K562 (cell line): Measurements from ENCODE around the gene SLC13A3. TPM values are rescaled to one million over a fixed set of nuclear protein-coding genes. Genes with fewer than 3 reads are reported as not detected.

Experiments used
- ATAC-seq: fragments of 200-7000 bp; cut with Tn5 transposase; 3 replicates; pipeline ENCODE4 v1.9.1; 2020; ENCODE audit warnings: moderate library complexity
- BruUV-seq: library from RNA; stranded (reverse); fragments of 400-500 nt; replicated peaks from 2 replicates; lab custom pipeline; 2021; lab: Mats Ljungman, UMichigan
- CTCF ChIA-PET: fragments of 300-600 bp; formaldehyde crosslinking; extraction: SDS; loops from one replicate; lab custom pipeline; 2021; ENCODE audit warnings: low intra/inter-chr PET ratio; lab: Yijun Ruan, JAX
- POLR2A ChIA-PET: fragments of 300-600, 350-650 bp; sonication (Branson Sonifier 250); formaldehyde crosslinking; extraction: SDS; loops from one replicate; lab custom pipeline; 2021; ENCODE audit warnings: antibody characterized with exemption, inconsistent platforms; lab: Yijun Ruan, JAX
- DNase-seq, 4 experiments: peaks; one replicate each; pipeline versions ENCODE4 v3.0.0 to v3.0.0-alpha.2; 2011 to 2018; ENCODE audit warnings: low spot score in 3 of 4, mixed read lengths in 3 of 4; ENCODE audit errors: extremely low read depth in 1 of 4
- FAIRE-seq: peaks from 2 replicates; lab custom pipeline; 2011; peaks lifted over from hg19 to GRCh38; lab: Jason Lieb, UNC
- H2AFZ ChIP-seq: 2 replicates; pipeline ENCODE4 v1.6.0; 2011; ENCODE audit warnings: low read depth, low read length, control low read depth, inconsistent platforms
- H3K27ac ChIP-seq: fragments of 200-600 bp; 3 replicates; pipeline ENCODE4 v1.8.0; 2011; ENCODE audit warnings: low read depth, mild to moderate bottlenecking, control low read depth, inconsistent platforms, low read length, moderate library complexity, mixed read lengths; ENCODE audit errors: extremely low read depth
- H3K27me3 ChIP-seq, 2 experiments: fragments of 300-600 bp in 1 of 2; 2 replicates in 1 of 2; 3 replicates in 1 of 2; pipeline versions ENCODE4 v1.6.0 to v1.8.0; 2011; ENCODE audit warnings: inconsistent platforms in 2 of 2, low read length in 2 of 2, mild to moderate bottlenecking in 1 of 2, mixed read lengths in 1 of 2, moderate library complexity in 1 of 2; ENCODE audit not compliant: control insufficient read depth in 2 of 2, insufficient read depth in 2 of 2
- H3K36me3 ChIP-seq: fragments of 300-600 bp; 3 replicates; pipeline ENCODE4 v1.8.0; 2011; ENCODE audit warnings: mild to moderate bottlenecking, low read length, inconsistent platforms; ENCODE audit not compliant: control insufficient read depth, insufficient read depth
- H3K4me1 ChIP-seq, 2 experiments: fragments of 200-600 bp in 1 of 2; replicated peaks in 1 of 2; 2 replicates in 1 of 2; 3 replicates in 1 of 2; pipeline versions ENCODE4 v1.5.1 to v1.8.0; 2011; ENCODE audit warnings: inconsistent platforms in 2 of 2, low read length in 2 of 2, mild to moderate bottlenecking in 1 of 2, mixed read lengths in 1 of 2, moderate library complexity in 1 of 2; ENCODE audit not compliant: control insufficient read depth in 2 of 2, insufficient read depth in 2 of 2
- H3K4me2 ChIP-seq: 2 replicates; pipeline ENCODE4 v1.6.1; 2011; ENCODE audit warnings: low read length, control low read depth, inconsistent platforms, mixed read lengths; ENCODE audit not compliant: insufficient read depth
- H3K4me3 ChIP-seq: fragments of 200-600 bp; sonication (generic), shearing (Covaris generic); 2 replicates; pipeline ENCODE4 v1.5.1; 2016; ENCODE audit warnings: control low read depth, inconsistent platforms
- H3K79me2 ChIP-seq: fragments of 200-600 bp; 3 replicates; pipeline ENCODE4 v1.8.0; 2011; ENCODE audit warnings: low read length, inconsistent platforms; ENCODE audit not compliant: control insufficient read depth, insufficient read depth
- H3K9ac ChIP-seq, 2 experiments: 2 replicates each; pipeline versions ENCODE4 v1.6.0 to v1.6.1; 2011; ENCODE audit warnings: low read depth in 2 of 2, low read length in 2 of 2, control low read depth in 1 of 2, inconsistent platforms in 1 of 2, mild to moderate bottlenecking in 1 of 2, mixed read lengths in 1 of 2; ENCODE audit not compliant: insufficient read depth in 1 of 2
- H3K9me1 ChIP-seq: one replicate; pipeline ENCODE4 v1.6.0; 2011; ENCODE audit warnings: inconsistent platforms, mild to moderate bottlenecking, low read length, moderate library complexity; ENCODE audit not compliant: control insufficient read depth, insufficient read depth
- H3K9me3 ChIP-seq: replicated peaks from 2 replicates; pipeline ENCODE4 v1.5.1; 2011; ENCODE audit warnings: low read depth, low read length, inconsistent platforms; ENCODE audit not compliant: control insufficient read depth, insufficient read depth
- H4K20me1 ChIP-seq: replicated peaks from 2 replicates; pipeline ENCODE4 v1.6.1; 2011; ENCODE audit warnings: low read length, inconsistent platforms, mixed read lengths; ENCODE audit not compliant: control insufficient read depth, insufficient read depth
- CBFA2T2 ChIP-seq: fragments of 450-650 bp; conservative IDR thresholded peaks from 2 replicates; pipeline ENCODE4 v1.6.1; 2017; ENCODE audit warnings: mild to moderate bottlenecking
- CBX8 ChIP-seq: fragments of 200-600 bp; sonication (generic); IDR thresholded peaks from 2 replicates; pipeline ENCODE4 v1.6.1; 2012; ENCODE audit warnings: borderline replicate concordance, mixed run types, low read depth, mild to moderate bottlenecking, moderate library complexity, mixed read lengths, low read length, control low read depth, inconsistent platforms; ENCODE audit not compliant: poor library complexity, severe bottlenecking; ENCODE audit errors: extremely low read depth
- CREB5 ChIP-seq: fragments of 250-450 bp; sonication (Bioruptor Pico); IDR thresholded peaks from 2 replicates; pipeline ENCODE4 v1.5.0; 2020; ENCODE audit warnings: mild to moderate bottlenecking
- EWSR1 ChIP-seq: fragments of 450-650 bp; IDR thresholded peaks from 2 replicates; pipeline ENCODE4 v1.6.1; 2018; ENCODE audit warnings: borderline replicate concordance, mild to moderate bottlenecking, low read depth, moderate library complexity; ENCODE audit not compliant: partially characterized antibody
- NBN ChIP-seq: fragments of 450-650 bp; IDR thresholded peaks from 2 replicates; pipeline ENCODE4 v1.6.1; 2016; ENCODE audit warnings: low read depth, mild to moderate bottlenecking
- ZNF408 ChIP-seq: fragments of 250-450 bp; sonication (Bioruptor Pico); IDR thresholded peaks from 2 replicates; pipeline ENCODE4 v1.4.0; 2020; ENCODE audit warnings: low read depth, mild to moderate bottlenecking, moderate library complexity
- WGBS: fragments of 100-300 bp; shearing (Covaris generic); methylation state at CpG from one replicate; pipeline ENCODE4 v1.1.6; 2016; ENCODE audit warnings: low coverage, mixed read lengths; ENCODE audit not compliant: insufficient coverage; ENCODE audit errors: missing lambda C conversion rate; 5-methylcytosine and 5-hydroxymethylcytosine counted together
- in situ Hi-C: fragments of 300-500 bp; cut with MboI; formaldehyde crosslinking; loops from 4 replicates; pipeline ENCODE4 v1.15.0; 2018; ENCODE audit warnings: inconsistent platforms, mixed read lengths
- intact Hi-C: fragments of 100-400 bp; cut with micrococcal nuclease; formaldehyde crosslinking; loops from 2 replicates; pipeline ENCODE4 v1.14.2; 2022
- polyA plus RNA-seq, 8 experiments: library from polyadenylated mRNA; depleted of rRNA in 4 of 8; stranded (reverse) in 5 of 8; unstranded in 3 of 8; fragments of >200 nt; fragmentation: Nextera tagmentation in 2 of 8; fragmentation: Illumina TruSeq in 1 of 8; extraction: Ambion mirVana in 2 of 8; extraction: Trizol in 1 of 8; gene quantifications; 2 replicates each; pipeline versions ENCODE4 v1.2.1 to v1.2.3, GENCODE V29; 2011 to 2014; ENCODE audit warnings: inconsistent platforms in 1 of 8, missing spikeins in 1 of 8
- total RNA-seq, 7 experiments: library from RNA; depleted of rRNA in 6 of 7; stranded (reverse); fragments of >200 nt in 6 of 7; fragmentation: Illumina TruSeq in 2 of 7; extraction: Trizol in 2 of 7; gene quantifications; 2 replicates each; pipeline versions ENCODE4 v1.2.1 to v1.2.3, GENCODE V29; 2011 to 2021; ENCODE audit warnings: low replicate concordance in 1 of 7

The SLC13A3 gene
- total and polyA plus RNA-seq, 9 of the 15 experiments (the other 6 are each of a cell fraction or from before 2014, with no cell fraction given), result 5.5 to 16.4 (median 8.5) TPM

GRCh38 chr20:46673394-46674252 is 22.4 kb upstream of the SLC13A3 start:
- no TSS peak for BruUV-seq

GRCh38 chr20:46672543-46673148 is 21.4 kb upstream of the SLC13A3 start:
- peaks cover 4% of the 10 kb centered on the region for H3K9me1 ChIP-seq
- H3K27ac ChIP-seq, result no peak overlapping the region
- no peak overlapping the region for H3K9ac ChIP-seq
- FAIRE-seq (no peak), DNase-seq (no peak), ATAC-seq (no peak)
- no peak overlapping the region for H3K4me2 ChIP-seq
- intact Hi-C loops, result no loop called here
- H3K36me3 ChIP-seq, result peaks cover 6% of the 10 kb centered on the region; the same call in 2 of the 3 replicates
- no peaks in the 10 kb centered on the region for H3K9me3 ChIP-seq
- BruUV-seq, result no TSS peak
- H3K4me1 ChIP-seq, result no peaks in the 10 kb centered on the region
- no peaks in the 10 kb centered on the region for H3K79me2 ChIP-seq
- CTCF ChIA-PET, result no interaction called here
- no peak overlapping the region for H3K4me3 ChIP-seq
- peaks cover 8% of the 10 kb centered on the region; the same call in 1 of the 2 replicates for H4K20me1 ChIP-seq
- no peak overlapping the region for H2AFZ ChIP-seq
- no peaks in the 10 kb centered on the region for H3K27me3 ChIP-seq
- POLR2A ChIA-PET, result interaction anchor here (1.2 to 1.3 kb wide), 2 partner anchors 8 to 10 kb away, joined by 3 read pairs; no protein-coding TSS in a partner anchor
- TF ChIP-seq CREB5 (CRISPR knock-in tag) (no peak), CBFA2T2 (0 out of 2 replicates have a peak, but pooled peaks have one; percentile 10)
- 80% methylated on average over 5 of the region's 5 CpGs for WGBS
- in situ Hi-C loops, result loop anchor here (10.0 kb wide), 1 partner anchor 318 kb away; no protein-coding TSS in a partner anchor

More at GRCh38 chr20:46673394-46674252, 22.4 kb upstream of the SLC13A3 start:
- ATAC-seq (no peak), DNase-seq (no peak)
- Histone ChIP-seq H3K36me3 (peaks cover 3% of the 10 kb centered on the region; the same call in 1 of the 3 replicates), H3K4me3 (no peak overlapping the region), H3K9me1 (peaks cover 4% of the 10 kb centered on the region), H3K4me1 (no peaks in the 10 kb centered on the region), H3K27ac (no peak overlapping the region), H3K79me2 (0 out of 3 replicates have a peak, but pooled peaks cover 2% of the 10 kb centered on the region), H2AFZ (no peak overlapping the region), H4K20me1 (peaks cover 8% of the 10 kb centered on the region; the same call in 1 of the 2 replicates), H3K4me2 (no peak overlapping the region), H3K9me3 (no peaks in the 10 kb centered on the region), H3K27me3 (no peaks in the 10 kb centered on the region)
- CTCF ChIA-PET, result no interaction called here
- intact Hi-C loops, result no loop called here
- WGBS, result 72% methylated on average over 10 of the region's 11 CpGs
- POLR2A ChIA-PET, result no interaction called here
- no peak for TF ChIP-seq ZNF408
- TF ChIP-seq CBFA2T2, result no peak
- no peak for TF ChIP-seq NBN
- TF ChIP-seq CBX8, result no peak
- no peak for TF ChIP-seq EWSR1
- TF ChIP-seq, all 486 proteins: peak for 0
- no peak overlapping the region for H3K9ac ChIP-seq
- no peak for FAIRE-seq
- in situ Hi-C loops, result loop anchor here (10.0 kb wide), 1 partner anchor 319 kb away; no protein-coding TSS in a partner anchor
